PFSK-1 (cell line): ENCODE data around the gene NTM.

Source experiments
- POLR2AphosphoS5 ChIP-seq: IDR thresholded peaks from 2 replicates; pipeline ENCODE4 v1.6.1; 2012; ENCODE audit warnings: low read depth, mild to moderate bottlenecking, control low read depth, low read length, moderate library complexity
- REST ChIP-seq, 2 experiments: IDR thresholded peaks; 2 replicates each; pipeline versions ENCODE4 v1.6.1 to v1.8.0; 2011 to 2012; ENCODE audit warnings: low read depth in 2 of 2, low read length in 2 of 2, control low read depth in 1 of 2, inconsistent platforms in 1 of 2, mild to moderate bottlenecking in 1 of 2, moderate library complexity in 1 of 2; ENCODE audit not compliant: insufficient read depth in 1 of 2
- SIN3A ChIP-seq: IDR thresholded peaks from 2 replicates; pipeline ENCODE4 v1.6.1; 2012; ENCODE audit warnings: mild to moderate bottlenecking, low read length, moderate library complexity, borderline replicate concordance; ENCODE audit not compliant: insufficient read depth

GRCh38 chr11:131999084-131999483 is 628.7 kb downstream of the NTM start:
- TF ChIP-seq POLR2AphosphoS5 (no peak), REST (IDR thresholded peaks at IDR 0.05; ENCODE audit: insufficient read depth in 1 of 2, low read depth in 2 of 2, low read length in 2 of 2) (no peak), SIN3A (no peak)
